Measurements from ENCODE around the gene SH3RF3. TPM values are rescaled to one million over a fixed set of nuclear protein-coding genes. Genes with fewer than 3 reads are reported as not detected.

The SH3RF3 gene
- total RNA-seq, 1 experiment from 2014 or later = 1.0 TPM

GRCh38 chr2:109125593-109126500 is 3.2 kb upstream of the SH3RF3 start (continued):
- no peak for TF ChIP-seq ZNF532 (CRISPR knock-in tag; IDR thresholded peaks at IDR 0.05; ENCODE audit: borderline replicate concordance)
- TF ChIP-seq GTF2I (CRISPR knock-in tag; conservative IDR thresholded peaks at IDR 0.05) = no peak
- TF ChIP-seq, protein P1, sequence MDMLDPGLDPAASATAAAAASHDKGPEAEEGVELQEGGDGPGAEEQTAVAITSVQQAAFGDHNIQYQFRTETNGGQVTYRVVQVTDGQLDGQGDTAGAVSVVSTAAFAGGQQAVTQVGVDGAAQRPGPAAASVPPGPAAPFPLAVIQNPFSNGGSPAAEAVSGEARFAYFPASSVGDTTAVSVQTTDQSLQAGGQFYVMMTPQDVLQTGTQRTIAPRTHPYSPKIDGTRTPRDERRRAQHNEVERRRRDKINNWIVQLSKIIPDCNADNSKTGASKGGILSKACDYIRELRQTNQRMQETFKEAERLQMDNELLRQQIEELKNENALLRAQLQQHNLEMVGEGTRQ (CRISPR knock-in tag; IDR thresholded peaks at IDR 0.05) = no peak
- no peak for TF ChIP-seq TEAD4 (CRISPR knock-in tag; IDR thresholded peaks at IDR 0.05)
- no peak for TF ChIP-seq TCF7 (CRISPR knock-in tag; IDR thresholded peaks at IDR 0.05; ENCODE audit: low read depth)
- TF ChIP-seq ZNF671 (CRISPR knock-in tag; IDR thresholded peaks at IDR 0.05) = no peak

DNA sequence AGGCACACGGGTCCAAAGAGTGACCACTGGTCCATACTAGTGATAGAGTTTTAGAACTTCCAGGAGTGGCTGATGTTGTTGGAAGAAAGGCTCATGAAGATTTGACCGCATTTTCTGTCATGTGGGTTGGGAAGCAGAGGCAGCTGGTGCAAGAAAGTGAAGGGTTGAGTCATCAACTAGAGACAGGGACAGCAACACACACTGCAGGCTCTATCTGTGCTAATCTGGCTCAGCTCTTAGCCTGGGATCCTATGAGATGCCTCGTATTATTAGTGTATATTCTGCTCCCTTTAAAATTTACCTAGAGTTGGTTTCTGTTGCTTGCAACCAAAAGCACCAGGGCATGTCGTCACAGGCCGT is 2.5 kb upstream of the SH3RF3 start:
- CTCF ChIA-PET = interaction anchor here (1.0 kb wide), 1 partner anchor 384 kb away, joined by 4 read pairs; no protein-coding TSS in a partner anchor
- H3K27ac Mint-ChIP-seq = no peak overlapping the region

GRCh38 chr2:109127556-109127955 is 1.4 kb upstream of the SH3RF3 start:
- Mint-ChIP-seq H3K9me3 (no peaks in the 10 kb centered on the region), H3K27ac (no peak overlapping the region), H3K4me3 (peak overlapping the region; percentile 61), H3K36me3 (no peaks in the 10 kb centered on the region), H3K27me3 (ENCODE audit: low read depth) (peaks cover 58% of the 10 kb centered on the region), H3K4me1 (peaks cover 14% of the 10 kb centered on the region)
- ChIA-PET POLR2A (no interaction called here), CTCF (interaction anchor here (0.7 to 2.4 kb wide), 4 partner anchors 25 to 388 kb away, joined by 3 to 14 read pairs (median 6); no protein-coding TSS in a partner anchor)
- DNase-seq (ENCODE audit: low spot score) (no peak), ATAC-seq (no peak)
- TF ChIP-seq TP53 (CRISPR knock-in tag; IDR thresholded peaks at IDR 0.05) (no peak), NFATC4 (CRISPR knock-in tag; IDR thresholded peaks at IDR 0.05) (no peak), NR3C1 (CRISPR knock-in tag; conservative IDR thresholded peaks at IDR 0.05; ENCODE audit: low read depth) (no peak), CREM (CRISPR knock-in tag; IDR thresholded peaks at IDR 0.05) (no peak), GRHL2 (CRISPR knock-in tag; IDR thresholded peaks at IDR 0.05; ENCODE audit: insufficient replicate concordance, severe bottlenecking) (no peak), OVOL2 (CRISPR knock-in tag; IDR thresholded peaks at IDR 0.05; ENCODE audit: borderline replicate concordance) (no peak), NR2C2 (CRISPR knock-in tag; IDR thresholded peaks at IDR 0.05) (no peak), ZBTB21 (CRISPR knock-in tag; IDR thresholded peaks at IDR 0.05; ENCODE audit: borderline replicate concordance) (no peak)
- TF ChIP-seq, protein P2, sequence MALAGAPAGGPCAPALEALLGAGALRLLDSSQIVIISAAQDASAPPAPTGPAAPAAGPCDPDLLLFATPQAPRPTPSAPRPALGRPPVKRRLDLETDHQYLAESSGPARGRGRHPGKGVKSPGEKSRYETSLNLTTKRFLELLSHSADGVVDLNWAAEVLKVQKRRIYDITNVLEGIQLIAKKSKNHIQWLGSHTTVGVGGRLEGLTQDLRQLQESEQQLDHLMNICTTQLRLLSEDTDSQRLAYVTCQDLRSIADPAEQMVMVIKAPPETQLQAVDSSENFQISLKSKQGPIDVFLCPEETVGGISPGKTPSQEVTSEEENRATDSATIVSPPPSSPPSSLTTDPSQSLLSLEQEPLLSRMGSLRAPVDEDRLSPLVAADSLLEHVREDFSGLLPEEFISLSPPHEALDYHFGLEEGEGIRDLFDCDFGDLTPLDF (CRISPR knock-in tag; IDR thresholded peaks at IDR 0.05) = no peak
- TF ChIP-seq, protein P3, sequence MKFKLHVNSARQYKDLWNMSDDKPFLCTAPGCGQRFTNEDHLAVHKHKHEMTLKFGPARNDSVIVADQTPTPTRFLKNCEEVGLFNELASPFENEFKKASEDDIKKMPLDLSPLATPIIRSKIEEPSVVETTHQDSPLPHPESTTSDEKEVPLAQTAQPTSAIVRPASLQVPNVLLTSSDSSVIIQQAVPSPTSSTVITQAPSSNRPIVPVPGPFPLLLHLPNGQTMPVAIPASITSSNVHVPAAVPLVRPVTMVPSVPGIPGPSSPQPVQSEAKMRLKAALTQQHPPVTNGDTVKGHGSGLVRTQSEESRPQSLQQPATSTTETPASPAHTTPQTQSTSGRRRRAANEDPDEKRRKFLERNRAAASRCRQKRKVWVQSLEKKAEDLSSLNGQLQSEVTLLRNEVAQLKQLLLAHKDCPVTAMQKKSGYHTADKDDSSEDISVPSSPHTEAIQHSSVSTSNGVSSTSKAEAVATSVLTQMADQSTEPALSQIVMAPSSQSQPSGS (CRISPR knock-in tag; IDR thresholded peaks at IDR 0.05; ENCODE audit: borderline replicate concordance, low read depth) = no peak

More for the DNA sequence above, 2.5 kb upstream of the SH3RF3 start:
- no peak for ATAC-seq
- TF ChIP-seq RELA (CRISPR knock-in tag; IDR thresholded peaks at IDR 0.05; ENCODE audit: borderline replicate concordance) (no peak), GABPB1 (CRISPR knock-in tag; IDR thresholded peaks at IDR 0.05) (peak; percentile 75)
- Mint-ChIP-seq H3K36me3 (no peaks in the 10 kb centered on the region), H3K27me3 (ENCODE audit: low read depth) (peaks cover 48% of the 10 kb centered on the region), H3K9me3 (no peaks in the 10 kb centered on the region), H3K4me3 (no peak overlapping the region), H3K4me1 (peaks cover 10% of the 10 kb centered on the region)
- DNase-seq (ENCODE audit: low spot score) = no peak
- POLR2A ChIA-PET = no interaction called here

Data from WTC11 (cell line).